Hypothalamus (tissue), 51 donors: ENCODE data around the gene ADAM12.
"Not testable (repeated sequence)": the region's sequence is repeated elsewhere in the genome, so short reads cannot be mapped to it uniquely, and the experiment has no call there.

Experiments
- DNase-seq, 51 donors: peaks; one replicate each; lab custom pipeline; 2025; lab: John Stamatoyannopoulos, UW

The ADAM12 gene

DNA sequence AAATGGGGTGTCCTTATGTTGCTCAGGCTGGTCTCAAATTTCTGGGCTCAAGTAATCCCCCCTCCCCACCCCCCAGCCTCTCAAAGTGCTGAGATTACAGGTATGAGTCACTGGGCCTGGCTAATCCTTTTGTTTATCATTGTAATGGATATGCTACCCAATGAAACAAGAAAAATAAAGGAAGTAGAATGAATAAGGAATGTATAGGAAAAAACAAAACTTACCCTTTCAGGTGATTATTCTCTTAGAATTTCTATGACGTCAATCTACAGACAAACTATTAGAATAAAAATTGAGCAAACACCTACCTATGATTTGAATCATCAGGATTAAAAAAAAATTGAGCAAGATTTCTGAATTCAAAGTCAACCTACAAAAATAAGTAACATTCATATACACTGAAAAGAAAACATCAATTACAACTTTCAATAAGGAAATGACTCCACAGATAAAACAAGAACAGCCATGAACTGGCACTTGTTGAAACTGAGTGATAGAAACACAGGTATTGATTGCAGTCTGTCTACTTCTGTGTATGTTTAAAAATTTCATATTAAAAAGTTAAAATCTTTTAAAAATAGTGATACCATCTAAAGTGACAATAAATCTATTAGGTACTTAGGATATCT lies 12.2 kb downstream of the ADAM12 start:
- DNase-seq: no peak

DNA sequence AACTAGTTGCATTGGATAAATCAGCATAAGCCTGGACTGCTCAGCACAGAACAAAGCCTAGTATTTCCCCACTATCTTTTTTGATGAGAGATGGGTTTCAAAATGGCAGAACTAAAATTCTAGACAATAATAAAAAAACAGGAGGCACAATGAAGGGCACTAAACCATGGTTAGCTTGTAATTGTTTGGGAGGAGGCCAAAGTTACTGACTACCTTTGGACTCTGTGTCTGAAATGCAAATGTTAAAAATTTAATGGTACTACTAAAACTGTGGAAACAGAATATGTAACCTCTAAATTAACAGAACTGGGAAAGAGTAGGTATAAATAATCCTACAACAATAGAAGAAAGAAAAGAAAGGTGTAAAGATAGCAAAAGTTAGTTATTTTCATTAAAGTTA lies 13.0 kb downstream of the ADAM12 start:
- no peak for DNase-seq

DNA sequence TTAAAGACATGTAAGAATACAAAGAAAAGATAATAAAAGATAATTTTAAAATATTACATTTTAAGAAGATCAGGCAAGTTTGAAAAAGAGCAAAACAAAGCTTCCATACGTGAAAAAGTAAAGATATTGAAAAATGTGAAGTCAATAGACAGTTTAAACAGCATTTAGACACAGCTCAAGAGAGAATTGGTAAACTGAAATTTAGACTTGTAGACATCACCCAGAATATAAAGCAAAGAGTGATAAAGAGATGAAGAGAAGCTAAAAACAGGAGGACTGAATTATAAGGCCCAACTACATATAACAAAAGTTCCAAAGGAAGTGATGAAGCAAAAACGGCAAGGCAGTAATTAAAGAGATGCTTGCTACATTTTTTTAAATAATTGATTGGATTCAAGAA lies 13.8 kb downstream of the ADAM12 start:
- DNase-seq: no peak

DNA sequence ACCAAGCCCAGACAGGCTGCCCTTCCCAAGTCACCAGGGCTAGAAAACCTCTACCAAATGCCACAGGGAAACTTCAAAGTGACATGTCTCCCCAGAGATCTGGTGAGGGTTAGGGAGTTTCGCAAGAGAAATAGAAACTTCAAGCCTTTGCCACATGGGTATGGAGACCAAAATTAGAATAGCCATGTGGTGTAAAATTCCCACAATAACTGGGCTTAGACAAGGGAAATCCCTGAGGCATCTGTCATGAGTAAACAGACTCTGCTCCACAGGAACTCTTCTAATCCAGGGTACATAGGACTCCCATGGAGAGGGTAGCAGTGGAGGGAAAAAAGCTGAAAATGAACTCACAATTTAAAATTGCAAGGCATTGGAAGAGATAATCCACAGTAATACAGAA lies 14.3 kb downstream of the ADAM12 start:
- no peak for DNase-seq

DNA sequence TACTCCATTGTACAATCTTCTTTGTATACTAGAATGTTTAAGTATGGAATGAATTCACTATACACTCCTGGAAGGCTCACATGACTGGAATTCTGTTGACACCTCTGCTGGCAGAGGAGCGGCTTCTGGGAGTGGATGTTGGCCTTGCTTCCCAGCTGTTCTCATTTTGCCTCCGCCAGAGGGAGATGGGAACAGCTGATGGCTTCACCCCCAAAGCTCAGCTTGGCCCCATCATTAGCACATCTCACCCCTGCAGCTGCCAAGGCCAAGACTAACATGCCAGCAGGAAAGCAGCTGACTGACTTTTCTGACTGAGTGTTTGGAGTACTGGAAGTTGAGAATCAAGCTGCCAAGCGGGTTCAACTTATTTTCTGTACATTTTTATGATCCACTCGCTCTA lies 15.1 kb downstream of the ADAM12 start:
- peak in 2 of 51 donors; percentile 10 to 16 for DNase-seq

DNA sequence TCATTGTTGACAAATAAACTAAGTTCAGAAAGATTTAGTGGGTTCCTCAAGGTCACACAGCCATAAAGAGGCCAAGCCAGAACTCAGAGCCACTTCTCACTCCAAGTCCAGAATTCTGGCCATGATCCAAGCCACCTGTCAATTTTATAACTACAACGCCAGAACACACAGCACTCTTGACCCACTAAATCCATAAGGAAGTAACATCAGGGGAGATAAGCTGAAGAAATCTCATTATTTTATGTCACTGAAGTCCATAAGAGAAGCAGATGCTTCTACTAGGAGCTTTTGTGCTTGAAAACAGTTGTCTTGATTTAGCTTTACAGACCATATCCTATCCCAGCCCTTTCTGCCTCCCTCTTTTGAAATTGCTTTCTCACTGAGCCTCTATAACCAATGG lies 15.9 kb downstream of the ADAM12 start:
- DNase-seq: no peak

DNA sequence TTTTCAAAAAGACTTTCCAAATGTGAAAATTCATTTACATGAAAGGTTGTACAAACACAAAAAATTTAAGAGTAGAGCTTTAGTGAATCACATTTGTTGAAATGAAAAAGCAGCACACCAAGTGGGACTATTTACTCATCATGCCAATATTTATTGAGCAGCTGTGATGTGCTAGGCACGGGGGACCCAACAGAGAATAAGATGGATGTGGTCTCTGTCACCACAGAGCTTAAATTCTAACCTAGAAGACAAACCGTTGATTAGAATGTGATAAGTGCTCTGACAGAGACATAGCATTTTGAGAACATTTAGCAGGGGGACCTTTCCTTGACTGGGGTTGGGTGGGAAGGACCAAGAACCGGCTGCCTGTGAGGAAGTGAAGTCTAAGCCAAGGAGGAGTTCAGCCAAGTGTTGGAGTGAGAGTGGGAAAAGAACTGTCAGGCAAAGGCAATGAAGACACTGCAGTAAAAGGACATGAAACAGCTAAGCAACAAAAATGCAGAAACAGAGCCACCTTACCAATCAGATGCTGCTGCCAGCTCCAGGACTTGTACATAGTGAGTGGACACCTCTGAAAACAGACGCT lies 19.1 kb downstream of the ADAM12 start:
- DNase-seq: no peak

DNA sequence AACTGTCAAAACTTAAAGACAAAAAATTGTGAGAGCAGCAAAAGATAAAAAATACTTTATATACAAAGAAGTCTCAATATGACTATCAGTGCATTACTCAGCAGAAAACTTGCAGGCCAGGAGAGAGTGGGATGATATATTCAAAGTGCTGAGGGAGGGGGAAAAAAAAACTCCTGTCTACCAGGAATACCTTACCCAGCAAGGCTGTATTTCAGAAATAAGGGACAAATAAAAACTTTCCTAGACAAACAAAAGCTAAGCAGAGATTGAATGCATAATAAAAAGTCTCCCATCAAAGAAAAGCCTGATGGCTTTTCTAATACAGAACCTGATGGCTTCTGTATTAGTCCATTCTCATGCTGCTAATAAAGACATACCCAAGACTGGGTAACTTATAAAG lies 31.1 kb downstream of the ADAM12 start:
- no peak for DNase-seq

DNA sequence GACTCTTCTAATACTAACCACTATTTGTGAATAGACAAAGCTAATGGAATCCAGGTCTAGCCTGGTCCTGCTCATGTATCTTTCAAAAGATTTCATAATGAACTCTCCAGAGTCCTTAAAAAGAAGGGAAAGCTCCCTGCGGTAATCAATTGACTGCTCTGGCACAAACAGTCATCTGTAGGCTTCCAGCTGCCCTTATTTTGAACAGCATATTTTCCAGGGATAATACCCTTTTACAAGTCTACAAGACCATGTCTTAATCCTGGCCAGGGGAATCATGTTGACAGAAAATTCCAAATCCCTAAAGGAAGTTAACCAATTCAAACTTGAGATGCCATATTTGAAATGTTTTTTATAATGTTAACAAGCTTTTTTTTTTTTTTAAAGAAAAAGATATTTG lies 34.6 kb downstream of the ADAM12 start:
- DNase-seq: no peak

DNA sequence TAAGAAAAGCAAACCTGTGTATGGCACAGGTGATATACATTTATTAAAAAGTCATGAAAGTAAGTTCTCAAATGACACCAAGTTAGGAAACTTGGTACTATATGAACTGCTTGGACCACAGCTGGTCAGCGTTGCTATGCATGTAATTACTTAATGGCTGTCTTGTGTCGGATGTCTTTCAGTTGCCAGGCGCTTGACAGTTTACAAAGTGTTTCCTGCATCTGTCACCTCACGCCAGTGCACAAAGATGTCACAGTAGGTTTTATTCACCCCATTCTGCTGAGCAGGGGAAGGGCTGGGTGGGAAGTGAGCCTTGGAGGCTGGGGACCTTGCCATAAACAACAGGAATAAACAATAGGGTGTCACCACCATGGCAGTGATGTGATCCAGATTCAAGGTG lies 35.8 kb downstream of the ADAM12 start:
- no peak for DNase-seq

DNA sequence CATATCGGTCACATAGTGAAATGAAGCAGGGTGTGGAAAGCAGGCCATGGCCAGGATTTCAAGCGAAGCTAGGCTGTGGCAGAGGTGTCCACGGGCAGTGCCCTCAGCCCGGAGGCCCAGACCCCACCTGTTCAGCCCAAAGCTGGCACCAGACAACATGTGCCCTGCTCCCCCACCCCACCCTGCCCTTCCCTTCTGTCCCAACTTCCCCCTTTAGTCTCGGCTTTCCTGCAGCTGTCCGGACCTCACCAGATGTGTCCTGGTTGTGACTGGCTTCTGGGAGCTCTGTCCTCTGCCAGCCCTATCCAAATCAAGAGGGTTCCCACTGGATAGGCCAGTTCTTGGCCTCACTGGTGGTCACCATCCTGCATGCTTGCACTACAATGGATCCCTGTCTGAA lies 37.3 kb downstream of the ADAM12 start:
- no peak for DNase-seq

DNA sequence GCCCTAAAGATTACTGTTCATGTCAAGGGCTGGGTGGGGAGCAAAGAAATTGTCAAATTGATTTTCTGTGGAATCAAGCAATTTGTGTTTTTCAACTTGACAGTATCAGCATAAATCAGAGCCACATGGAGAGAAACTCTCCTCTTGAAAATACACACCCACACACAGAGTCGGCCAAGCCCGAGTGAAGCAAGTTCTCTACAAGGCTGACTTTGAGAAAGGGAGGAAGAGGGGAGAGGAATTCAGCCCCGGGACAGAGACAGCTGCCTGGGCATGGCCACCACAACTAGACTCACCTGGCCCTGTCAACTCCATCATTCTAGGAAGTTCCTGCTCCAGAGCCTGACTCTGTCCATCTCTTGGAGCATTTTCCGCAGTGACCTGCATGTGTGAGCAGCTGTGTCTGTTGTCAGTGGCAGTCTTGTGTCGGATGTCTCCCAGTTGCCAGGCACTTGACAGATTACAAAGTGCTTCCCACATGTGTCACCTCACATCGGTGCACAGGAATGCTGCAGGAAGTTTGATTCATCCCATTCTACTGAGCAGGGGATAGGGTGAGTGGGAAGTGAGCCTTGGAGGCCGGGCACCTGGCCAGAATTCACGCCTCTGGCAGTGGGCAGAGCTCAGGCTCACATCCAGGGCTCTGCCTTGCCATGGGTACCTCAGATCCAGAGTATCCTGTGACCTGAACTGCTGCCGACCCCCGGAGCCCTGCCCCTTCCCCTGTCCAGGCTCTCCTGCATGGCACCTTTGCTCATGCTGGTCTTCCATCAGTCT lies 37.9 kb downstream of the ADAM12 start:
- DNase-seq: peak in 12 of 51 donors; percentile 6 to 49 (median 17)

DNA sequence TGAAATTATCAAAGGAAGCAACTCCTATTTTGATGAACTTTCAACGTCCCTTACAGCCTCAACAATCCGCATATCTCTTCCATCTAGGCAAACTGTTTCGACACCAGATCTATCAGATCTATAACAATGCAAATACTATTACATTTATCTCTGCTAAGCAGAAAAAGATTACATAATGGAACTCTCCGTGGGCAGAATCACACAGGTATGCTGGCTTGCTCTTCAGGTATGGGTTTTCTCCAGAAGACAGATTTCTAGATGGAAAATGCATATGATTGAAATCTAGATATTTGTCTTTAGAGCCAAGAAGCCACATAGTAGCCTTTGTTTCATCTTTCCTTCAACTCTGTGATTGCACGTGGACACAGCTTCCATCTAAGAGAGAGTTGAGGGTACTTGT lies 38.6 kb downstream of the ADAM12 start:
- DNase-seq: no peak

DNA sequence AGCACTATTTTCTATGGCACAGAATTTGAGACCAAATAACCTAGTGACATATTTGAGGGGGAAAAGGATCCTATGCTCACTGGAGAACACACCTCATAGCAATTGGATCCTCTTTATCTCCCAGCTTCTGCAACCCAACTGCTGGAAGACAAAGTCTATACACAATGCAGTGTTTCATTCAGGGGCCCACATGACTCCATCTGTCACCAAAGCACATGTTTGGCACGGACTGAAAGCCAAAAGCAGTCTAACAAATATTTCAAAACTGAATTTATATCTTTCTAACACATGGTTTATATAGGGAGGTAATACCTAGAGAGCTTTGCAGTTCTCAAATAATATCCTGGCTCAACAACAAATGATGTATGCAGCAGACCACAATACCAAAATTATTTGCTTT lies 39.2 kb downstream of the ADAM12 start:
- peak in 6 of 51 donors; percentile 4 to 30 (median 18) for DNase-seq

DNA sequence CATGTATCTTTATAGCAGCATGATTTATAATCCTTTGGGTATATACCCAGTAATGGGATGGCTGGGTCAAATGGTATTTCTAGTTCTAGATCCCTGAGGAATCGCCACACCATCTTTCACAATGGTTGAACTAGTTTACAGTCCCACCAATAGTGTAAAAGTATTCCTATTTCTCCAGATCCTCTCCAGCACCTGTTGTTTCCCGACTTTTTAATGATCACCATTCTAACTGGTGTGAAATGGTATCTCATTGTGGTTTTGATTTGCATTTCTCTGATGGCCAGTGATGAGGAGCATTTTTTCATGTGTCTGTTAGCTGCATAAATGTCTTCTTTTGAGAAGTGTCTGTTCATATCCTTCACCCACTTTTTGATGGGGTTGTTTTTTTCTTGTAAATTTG lies 44.8 kb downstream of the ADAM12 start:
- not testable (repeated sequence) for DNase-seq

DNA sequence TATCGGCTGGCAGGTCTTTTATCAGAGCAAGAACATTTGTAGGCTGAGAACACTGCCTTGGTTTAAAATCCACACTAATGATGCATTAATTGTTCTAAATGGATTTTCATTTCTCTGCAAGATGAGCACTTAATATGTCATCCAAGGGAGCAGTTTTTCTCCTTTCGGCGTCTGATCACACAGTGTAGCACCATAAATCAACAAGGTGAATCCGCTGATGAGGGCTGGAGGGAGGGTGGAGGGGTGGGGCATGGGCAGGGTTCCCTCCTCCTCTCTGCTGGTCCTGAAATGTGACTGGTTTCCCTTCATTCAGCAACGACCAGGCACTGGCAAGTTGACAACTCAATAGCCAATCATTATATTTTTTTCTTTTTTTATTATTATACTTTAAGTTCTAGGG lies 45.6 kb downstream of the ADAM12 start:
- peak in 1 of 51 donors; percentile 19 for DNase-seq

DNA sequence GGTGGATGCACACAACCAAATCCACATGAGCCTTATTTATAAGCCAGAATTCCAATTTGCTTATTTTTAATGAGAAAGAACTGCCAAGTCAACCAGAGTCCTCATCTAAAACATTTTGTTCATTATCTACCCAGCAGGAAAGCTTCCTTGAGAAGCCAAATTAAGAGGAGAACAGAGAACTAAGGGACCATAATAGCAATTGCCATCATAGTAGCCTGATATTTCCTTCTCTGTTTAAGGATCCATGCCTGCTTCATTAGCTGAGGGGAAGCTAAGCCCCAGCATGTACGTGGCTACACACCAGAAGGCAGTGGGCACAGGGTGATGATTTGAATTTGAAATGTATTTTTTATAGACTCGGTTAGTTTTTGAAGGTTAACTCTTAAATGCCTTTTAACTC lies 46.8 kb downstream of the ADAM12 start:
- DNase-seq: no peak

DNA sequence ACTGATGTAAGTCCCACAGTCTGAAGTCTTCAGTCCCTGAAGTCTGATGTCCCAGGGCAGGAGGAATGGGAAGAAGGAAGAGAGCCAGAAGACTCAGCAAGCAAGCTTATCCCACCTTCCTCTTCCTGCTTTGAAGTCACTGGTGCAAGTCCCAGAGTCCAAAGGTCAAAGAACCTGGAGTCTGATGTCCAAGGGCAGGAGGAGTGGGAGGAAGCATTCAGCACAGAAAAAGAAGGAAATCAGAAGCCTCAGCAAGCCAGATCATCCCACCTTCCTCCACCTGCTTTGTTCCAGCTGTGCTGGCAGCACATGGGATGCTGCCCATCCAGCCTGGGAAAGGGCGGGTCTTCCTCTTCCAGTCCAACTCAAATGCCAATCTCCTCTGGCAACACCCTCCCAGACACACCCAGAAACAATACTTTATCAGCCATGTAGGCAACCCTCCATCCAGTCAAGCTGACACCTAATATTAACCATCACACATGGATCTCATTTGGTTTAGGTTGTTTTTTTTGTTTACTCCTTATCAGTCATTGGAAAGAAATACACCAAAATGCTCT lies 50.9 kb downstream of the ADAM12 start:
- no peak for DNase-seq

DNA sequence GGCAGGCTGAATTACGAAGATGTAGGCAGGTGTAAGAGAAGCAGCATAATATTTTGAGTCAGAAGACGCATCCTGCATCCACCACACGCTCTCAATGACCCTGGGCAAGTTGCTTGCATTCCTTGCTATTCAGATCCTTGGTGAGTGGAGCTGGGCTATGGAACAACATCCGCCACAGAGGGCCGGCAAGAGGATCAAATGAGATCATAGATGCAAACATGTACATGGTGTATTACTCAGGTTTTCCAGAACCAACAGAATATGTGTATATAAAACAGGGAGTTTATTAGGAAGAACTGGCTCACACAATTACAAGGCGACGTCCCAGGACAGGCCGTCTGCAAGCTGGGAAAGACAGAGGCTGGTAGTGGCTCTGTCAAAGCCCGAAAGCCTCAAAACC lies 51.5 kb downstream of the ADAM12 start:
- DNase-seq: no peak

DNA sequence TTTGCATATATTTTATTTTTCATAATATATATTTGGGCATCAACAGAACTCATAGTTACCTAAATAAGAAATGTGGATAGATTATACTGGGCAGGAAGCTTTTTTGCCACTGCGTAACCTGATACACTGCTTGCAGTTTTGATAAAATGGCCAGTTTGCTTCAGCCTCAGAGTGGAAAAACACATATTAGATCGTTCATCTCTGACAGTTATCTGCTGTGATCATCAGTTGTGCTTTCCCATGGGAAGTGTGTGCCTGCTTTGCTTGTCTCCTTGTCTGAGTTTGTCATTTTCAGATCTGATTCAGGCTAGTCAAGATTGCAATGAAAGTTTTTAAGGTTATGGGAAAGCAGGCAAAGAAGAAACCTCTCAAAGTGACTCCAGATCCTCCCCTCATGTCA lies 54.0 kb downstream of the ADAM12 start:
- no peak for DNase-seq

DNA sequence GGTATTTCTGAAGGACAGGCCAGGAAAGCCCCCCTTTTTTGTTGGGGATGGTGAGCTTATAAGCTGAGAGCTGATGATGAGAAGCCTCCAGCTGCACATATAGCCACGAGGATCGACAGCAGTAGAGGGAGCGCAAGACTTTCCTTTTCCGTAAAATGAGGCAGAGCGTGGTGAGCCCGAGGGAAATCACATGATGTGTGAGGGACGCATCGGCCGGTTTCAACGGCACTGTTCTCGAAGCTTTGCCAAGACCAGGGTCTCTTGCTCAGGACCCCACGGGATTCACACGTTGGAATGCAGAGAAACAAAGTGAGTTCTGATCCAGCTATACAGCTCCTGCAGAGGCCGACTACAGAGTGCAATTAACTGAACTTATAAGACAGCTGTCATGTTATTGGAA lies 55.7 kb downstream of the ADAM12 start:
- no peak for DNase-seq

DNA sequence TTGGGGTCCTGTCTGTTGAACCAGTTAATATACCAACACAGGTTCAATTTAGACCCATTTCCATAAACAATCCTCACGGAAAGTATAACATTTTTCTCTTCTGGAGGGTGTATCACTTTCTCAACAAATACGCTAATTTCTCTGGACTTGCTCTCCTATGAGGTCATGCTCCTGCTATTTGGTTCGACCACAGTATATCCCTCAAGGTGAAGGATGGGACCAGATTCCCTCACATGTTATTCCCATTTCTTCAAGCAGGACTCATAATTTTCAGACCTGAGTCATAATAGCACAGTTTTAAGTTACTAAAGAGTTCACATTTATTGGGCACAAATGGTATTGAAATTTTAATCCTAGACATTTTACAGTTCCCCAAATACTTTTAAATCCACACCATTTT lies 57.2 kb downstream of the ADAM12 start:
- DNase-seq: no peak
